HG03039 (cell line): Measurements from ENCODE around the gene HNRNPA0.
"Not testable (repeated sequence)": the region's sequence is repeated elsewhere in the genome, so short reads cannot be mapped to it uniquely, and the experiment has no call there.

Source experiments
- ATAC-seq: cut with Tn5 transposase; IDR thresholded peaks from one replicate; pipeline ENCODE4 v1.9.1; 2021; ENCODE audit warnings: mild to moderate bottlenecking, moderate library complexity; ENCODE audit not compliant: unreplicated experiment

Gene HNRNPA0

DNA sequence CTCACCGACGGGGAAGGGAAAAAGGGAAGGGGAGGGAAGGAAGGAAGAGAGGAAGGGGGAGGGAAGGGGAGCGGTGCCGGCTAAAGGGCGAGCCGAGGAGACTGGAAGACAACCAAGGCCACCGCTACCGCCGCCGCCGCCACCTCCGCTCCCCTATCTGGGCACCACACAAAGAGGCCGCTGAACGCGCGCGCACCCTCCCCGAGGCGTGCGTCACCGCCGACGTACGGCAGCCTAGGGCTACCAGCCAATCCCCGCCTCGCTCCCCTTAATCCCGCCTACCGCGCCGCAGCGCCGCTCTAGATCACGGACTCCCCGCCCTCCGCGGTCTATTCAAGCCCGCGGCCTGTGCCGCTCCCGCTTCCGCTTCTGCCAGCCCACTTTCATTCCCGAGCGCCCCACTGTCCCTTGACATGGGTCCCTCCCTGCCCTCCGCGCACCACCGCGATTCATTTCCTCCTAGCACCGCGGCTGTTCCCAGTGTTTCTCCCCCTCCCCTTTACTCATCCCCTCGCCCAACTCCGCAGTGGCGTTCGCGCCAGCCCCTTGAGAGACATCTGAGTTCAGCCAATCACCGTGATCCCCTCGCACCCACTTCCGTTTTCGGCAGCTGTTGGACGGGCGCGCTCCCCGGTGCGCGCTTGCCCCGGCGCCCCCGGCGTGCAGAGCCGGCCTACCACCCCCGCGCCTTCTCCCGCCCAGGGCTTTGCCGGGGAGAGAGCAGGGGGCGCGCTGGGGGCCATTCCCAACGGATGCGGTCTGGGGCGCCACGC lies at the start of gene HNRNPA0:
TSS of gene HNRNPA0 (minus strand) at position 176 of the 773 bp plus-strand sequence. CDS start 297 bp downstream, outside the sequence.
- peak; percentile 78 for ATAC-seq

- no peak for ATAC-seq
Measured at GRCh38 chr5:137802282-137803210, 48.4 kb upstream of the HNRNPA0 start.

GRCh38 chr5:137800700-137801411 lies 46.7 kb upstream of the HNRNPA0 start:
- ATAC-seq, result no peak

DNA sequence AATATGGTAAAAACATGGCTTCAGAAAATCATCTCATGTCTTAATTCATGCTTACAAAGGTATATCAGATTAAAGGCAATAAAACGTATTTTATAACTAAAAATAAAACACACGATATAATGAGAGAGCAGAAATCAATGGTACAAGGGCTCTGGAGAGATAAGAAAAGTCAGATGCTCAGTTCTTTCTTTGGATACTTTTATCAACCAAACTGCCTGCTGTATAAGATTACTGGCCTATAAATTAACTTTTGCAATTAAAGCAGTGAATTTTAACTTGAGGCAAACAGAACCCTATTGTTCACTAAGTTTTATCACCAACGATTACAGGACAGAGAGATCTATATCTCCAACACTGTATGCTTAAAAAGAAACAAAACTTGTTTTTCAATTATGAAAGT lies 42.1 kb upstream of the HNRNPA0 start:
- ATAC-seq, result no peak

GRCh38 chr5:137794863-137795262 lies 40.7 kb upstream of the HNRNPA0 start:
- ATAC-seq, result no peak

- ATAC-seq, result no peak
Measured at GRCh38 chr5:137792303-137792702, 38.1 kb upstream of the HNRNPA0 start.

DNA sequence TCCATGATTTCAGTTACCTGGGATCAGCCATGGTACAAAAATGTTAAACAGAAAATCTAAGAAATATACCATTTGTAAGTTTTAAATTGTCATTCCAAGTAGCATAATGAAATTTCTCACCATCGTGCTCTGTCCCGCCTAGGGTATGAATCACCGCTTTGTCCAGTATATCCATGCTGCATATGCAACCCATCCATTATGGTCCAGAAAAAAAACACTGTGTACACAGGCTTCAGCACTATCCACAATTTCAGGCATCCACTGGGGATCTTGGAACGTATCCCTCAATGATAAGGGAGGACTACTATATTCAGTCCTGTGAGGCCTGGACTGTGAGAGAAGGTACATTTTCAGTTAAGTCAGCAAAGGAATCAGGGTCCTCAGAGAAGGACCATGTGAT lies 37.6 kb upstream of the HNRNPA0 start:
- ATAC-seq, result no peak

DNA sequence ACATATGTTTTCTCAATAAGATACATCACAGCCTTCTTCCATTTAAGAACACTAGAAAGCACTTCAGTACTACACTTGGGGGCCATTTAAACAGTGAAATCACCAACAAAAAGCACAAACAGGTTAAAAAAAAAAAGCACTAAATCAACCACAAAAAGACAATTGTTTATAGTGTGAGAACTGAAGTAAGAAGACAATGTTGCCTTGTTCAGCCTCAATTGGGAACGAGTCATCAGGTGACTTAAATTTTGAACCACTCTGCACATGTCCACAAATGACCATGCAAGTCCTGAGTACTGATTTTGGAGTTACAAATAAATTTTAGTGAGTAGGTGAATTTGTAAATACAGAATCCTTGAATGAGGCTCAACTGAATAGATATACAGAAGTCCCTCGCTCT lies 37.2 kb upstream of the HNRNPA0 start:
- no peak for ATAC-seq

DNA sequence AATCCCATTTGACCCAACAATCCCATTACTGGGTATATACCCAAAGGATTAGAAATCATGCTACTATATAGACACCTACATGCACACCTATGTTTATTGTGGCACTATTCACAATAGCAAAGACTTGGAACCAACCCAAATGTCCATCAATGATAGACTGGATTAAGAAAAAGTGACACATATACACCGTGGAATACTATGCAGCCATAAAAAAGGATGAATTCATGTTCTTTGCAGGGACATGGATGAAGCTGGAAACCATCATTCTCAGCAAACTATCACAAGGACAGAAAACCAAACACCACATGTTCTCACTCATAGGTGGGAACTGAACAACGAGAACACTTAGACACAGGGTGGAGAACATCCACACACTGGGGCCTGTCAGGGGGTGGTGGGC lies 34.4 kb upstream of the HNRNPA0 start:
- ATAC-seq, result not testable (repeated sequence)

DNA sequence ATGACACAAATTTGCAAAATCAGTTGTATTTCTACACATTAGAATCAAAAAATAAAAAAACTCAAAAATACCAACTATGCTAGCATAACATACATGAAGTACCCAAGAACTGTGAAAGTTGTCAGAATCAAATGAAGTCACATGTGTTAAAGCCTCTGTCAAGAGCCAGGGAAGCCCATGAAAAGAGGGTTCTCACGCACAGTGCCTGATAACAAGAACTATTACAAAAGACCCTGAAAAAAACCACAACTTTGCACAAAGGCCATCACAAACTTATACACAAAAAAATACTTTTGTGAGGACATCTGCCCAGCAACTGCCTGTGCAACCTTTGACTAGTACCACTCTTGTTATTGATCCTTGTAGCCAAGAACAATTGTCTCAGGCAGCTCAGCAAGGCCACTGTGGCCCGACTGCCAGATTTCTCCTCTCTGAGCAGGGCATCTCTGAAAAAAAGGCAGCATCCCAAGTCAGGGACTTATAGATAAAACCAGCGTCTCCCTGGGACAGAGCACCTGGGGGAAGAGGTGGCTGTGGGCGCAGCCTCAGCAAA lies 28.9 kb upstream of the HNRNPA0 start:
- no peak for ATAC-seq

DNA sequence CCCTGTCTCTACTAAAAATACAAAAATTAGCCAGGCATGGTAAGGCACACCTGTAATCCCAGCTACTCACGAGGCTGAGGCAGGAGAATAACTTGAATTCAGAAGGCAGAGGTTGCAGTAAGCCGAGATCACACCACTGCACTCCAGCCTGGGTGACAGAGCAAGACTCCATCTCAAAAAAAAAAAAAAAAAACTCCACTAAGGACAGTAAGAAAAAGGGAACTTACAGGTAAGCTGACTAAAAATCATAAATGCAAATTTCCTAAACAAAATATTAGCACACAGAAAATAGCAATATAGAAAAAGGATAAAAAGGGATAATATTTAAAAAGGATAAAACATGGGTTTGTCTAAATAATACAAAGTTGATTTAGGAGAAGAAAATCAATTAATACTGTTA lies 27.9 kb upstream of the HNRNPA0 start:
- ATAC-seq, result no peak

- no peak for ATAC-seq
Measured at GRCh38 chr5:137778772-137779564, 24.8 kb upstream of the HNRNPA0 start.

- ATAC-seq, result not testable (repeated sequence)
Measured at GRCh38 chr5:137767937-137768336, 13.8 kb upstream of the HNRNPA0 start.

GRCh38 chr5:137761566-137761965 lies 7.4 kb upstream of the HNRNPA0 start:
- ATAC-seq, result no peak

DNA sequence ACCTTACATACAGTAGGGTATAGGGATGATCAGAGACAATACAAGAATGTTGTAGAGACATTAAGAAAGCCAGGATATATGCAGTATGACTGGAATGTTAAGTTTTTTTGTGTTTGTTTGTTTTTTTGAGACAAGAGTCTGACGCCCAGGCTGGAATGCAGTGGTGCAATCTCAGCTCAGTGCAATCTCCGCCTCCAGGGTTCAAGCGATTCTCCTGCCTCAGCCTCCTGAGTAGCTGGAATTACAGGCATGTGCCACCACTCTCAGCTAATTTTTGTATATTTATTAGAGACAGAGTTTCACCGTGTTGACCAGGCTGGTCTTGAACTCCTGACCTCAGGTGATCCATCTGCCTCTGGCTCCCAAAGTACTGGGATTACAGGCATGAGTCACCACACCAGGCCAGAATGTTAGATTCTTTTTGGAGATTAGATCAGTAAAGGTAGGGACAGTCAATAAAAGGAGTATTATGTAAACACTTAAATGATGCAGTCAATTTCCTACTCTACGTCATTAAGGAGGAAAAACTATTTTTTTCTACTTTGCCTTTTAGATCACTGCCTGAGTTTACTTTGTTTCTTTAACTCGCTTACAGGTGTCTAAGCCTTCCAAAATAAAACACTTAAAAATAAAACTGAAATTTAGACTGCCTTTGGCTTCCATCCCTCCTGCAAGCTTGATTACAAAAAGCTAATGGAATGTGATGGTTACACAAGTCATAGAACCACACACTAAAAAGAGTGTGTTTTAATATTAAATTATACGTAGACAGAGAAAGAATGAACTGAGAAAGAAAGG lies 6.8 kb upstream of the HNRNPA0 start:
- ATAC-seq, result no peak

- ATAC-seq, result no peak
Measured at GRCh38 chr5:137760294-137760693, 6.1 kb upstream of the HNRNPA0 start.

DNA sequence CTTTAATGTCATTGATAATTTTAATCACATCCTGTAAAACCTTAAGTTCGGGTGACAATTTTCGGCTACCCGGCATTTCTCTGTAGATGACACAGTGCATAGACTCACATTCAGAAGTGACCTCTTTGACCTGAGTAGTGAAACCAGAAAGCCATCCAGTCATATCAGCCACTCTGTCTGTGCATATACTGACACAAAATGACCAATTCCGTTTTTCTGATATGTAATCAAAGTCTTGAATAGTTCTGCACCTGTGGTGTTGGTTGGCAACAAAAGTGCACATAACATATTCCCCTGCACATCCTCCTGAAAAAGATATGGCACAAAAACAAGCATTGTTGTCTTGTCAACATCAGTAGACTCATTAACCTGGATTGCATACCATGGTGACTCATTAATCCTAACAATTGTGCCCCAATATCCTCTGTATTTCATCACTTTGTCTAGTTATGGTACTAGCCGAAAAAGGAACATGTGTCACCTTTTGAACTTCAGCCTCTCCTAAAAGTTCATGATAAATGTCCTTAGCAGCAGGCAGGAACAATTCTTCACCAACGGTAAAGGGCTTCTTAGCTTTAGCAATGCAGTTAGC lies 4.6 kb upstream of the HNRNPA0 start:
- no peak for ATAC-seq

DNA sequence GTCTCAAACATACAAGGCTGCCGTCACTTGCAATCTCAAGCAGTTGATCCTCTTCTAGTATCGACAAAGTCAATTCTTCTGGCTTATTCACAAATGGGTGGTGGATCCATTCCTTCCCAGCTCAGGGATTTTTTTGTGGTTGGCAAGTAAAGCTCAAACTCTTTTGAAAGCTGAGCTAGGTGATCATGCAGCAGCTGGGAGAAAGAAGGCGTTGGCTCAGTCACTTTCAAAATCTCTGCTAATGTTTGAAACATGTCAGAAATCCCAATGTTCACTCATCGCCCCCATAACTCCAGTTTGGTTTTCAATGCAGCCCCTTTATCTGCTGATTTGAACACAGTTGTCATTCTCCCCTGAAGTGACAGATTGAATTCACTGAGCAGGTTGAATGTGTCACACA lies 4.0 kb upstream of the HNRNPA0 start:
- ATAC-seq, result no peak

- ATAC-seq, result no peak
Measured at GRCh38 chr5:137757634-137758033, 3.5 kb upstream of the HNRNPA0 start.
